ENCODE data around the gene CDK14.

GRCh38 chr7:90686146-90686545 lies 90.0 kb downstream of the CDK14 start:
- TF ChIP-seq CTCF (IDR thresholded peaks at IDR 0.05) (no peak), POLR2A (IDR thresholded peaks at IDR 0.05) (no peak), EP300 (IDR thresholded peaks at IDR 0.05) (no peak)

Measured in ovary (tissue), 3 donors.